GM12892 (cell line): Measurements from ENCODE around the gene KIAA1191.

ENCODE experiments used
- POLR2A ChIP-seq: IDR thresholded peaks from 2 replicates; pipeline ENCODE4 v1.6.1; 2011; ENCODE audit warnings: low read depth, low read length, control low read depth
- POLR2AphosphoS5 ChIP-seq: IDR thresholded peaks from 2 replicates; pipeline ENCODE4 v1.6.1; 2011; ENCODE audit warnings: low read depth, low read length, control low read depth

DNA sequence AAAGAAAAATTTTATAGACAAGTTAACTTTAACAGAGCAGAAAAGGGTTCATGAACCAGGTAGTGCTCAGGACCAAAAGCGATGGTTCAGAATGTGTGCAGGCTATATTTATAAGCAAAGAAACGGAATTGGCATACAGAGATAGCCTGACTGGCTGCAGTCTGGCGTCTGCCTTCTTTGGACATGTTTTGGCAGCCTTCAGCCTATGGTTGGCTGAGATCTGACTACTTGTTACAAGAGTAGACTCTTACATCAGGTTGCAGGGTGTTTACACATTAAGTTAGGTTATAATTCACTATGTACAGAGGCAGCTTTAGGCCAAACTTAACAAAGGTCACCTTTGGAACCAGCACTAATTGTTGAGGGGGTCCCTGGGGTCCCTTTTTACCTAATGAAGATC lies 19.9 kb upstream of the KIAA1191 start:
- TF ChIP-seq POLR2AphosphoS5 = no peak
- TF ChIP-seq POLR2A = no peak
